Transverse colon (tissue), 4 donors: ENCODE measurements around the gene GINS3.

Experiments used
- CTCF ChIP-seq, 5 experiments: fragments of 200-600 bp in 3 of 5; fragments of 450-650 bp in 2 of 5; sonication (generic) in 3 of 5; IDR thresholded peaks; 1 replicate in 2 of 5; 2 replicates in 3 of 5; pipeline ENCODE4 v1.5.1; 2016 to 2017; ENCODE audit warnings: antibody characterized with exemption in 5 of 5, inconsistent platforms in 3 of 5, mild to moderate bottlenecking in 2 of 5, moderate library complexity in 1 of 5
- EP300 ChIP-seq: sonication (generic); formaldehyde crosslinking; IDR thresholded peaks from one replicate; pipeline ENCODE4 v1.6.1; 2017; ENCODE audit warnings: antibody characterized with exemption, low read depth
- POLR2A ChIP-seq: fragments of 450-650 bp; IDR thresholded peaks from one replicate; pipeline ENCODE4 v1.6.1; 2016; ENCODE audit warnings: antibody characterized with exemption, mild to moderate bottlenecking, moderate library complexity
- POLR2AphosphoS5 ChIP-seq, 3 donors: sonication (generic); formaldehyde crosslinking; IDR thresholded peaks; one replicate each; pipeline ENCODE4 v1.6.1; 2016; ENCODE audit warnings: antibody characterized with exemption in 3 of 3

- no peak for TF ChIP-seq POLR2AphosphoS5 (IDR thresholded peaks at IDR 0.05)
- TF ChIP-seq CTCF (IDR thresholded peaks at IDR 0.05), result no peak
- no peak for TF ChIP-seq EP300
- TF ChIP-seq POLR2A, result no peak
Measured at GRCh38 chr16:58451945-58452401, 59.7 kb downstream of the GINS3 start.
